Measurements from ENCODE around the gene IL24. TPM values are rescaled to one million over a fixed set of nuclear protein-coding genes. Genes with fewer than 3 reads are reported as not detected.

IL24 gene
- polyA plus RNA-seq, 2 of the 4 experiments (the other 2 are of a cell fraction), result 0.04 TPM; not detected in 1

DNA sequence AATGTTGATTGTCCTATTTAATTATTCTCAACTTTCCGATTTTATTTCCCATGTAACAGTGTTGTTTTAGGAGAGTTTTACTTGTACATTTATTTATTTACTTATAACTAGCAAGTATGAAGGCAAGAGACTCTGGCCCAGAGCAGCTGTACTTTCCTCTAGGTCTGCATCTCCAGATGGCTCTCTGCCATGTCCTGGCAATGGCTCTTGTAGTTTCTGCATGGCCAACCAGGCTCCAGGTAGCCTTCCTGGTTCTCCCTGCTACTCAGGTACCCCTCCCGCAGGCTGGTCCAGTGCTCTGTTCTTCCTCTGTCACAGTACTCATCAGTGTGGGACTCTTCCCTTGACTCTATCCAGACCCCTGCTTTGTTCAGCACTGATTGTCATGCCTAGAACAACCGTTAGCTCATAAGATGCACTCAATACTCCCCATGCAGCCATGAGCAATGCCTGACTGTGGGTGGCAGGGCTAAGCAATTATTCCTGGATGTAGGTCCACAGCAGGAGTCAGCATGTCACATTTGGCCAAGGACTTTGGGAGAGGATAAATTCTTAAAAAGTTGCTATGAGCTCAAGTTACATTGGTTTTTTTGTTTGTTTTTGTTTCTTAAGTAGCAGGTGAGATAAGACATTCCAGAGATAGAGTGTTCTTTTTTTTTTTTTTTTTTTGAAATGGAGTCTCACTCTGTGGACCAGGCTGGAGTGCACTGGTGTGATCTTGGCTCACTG lies 42.7 kb upstream of the IL24 start:
- WGBS (ENCODE audit: missing lambda C conversion rate), result 49% methylated on average over 3 of the region's 3 CpGs
- ChIA-PET POLR2A (no interaction called here), CTCF (interaction anchor here (1.7 to 2.6 kb wide), 3 partner anchors 10 to 127 kb away, joined by 7 to 11 read pairs (median 7); partner anchors contain the start of gene IL20)
- Histone ChIP-seq H3K4me2 (no peak overlapping the region), H3K4me1 (no peaks in the 10 kb centered on the region), H3K27ac (no peak overlapping the region), H3K4me3 (no peak overlapping the region), H3K9me3 (peaks cover 18% of the 10 kb centered on the region)
- TF ChIP-seq JUN (IDR thresholded peaks at IDR 0.05) (no peak), NPAS2 (CRISPR knock-in tag; IDR thresholded peaks at IDR 0.05; ENCODE audit: borderline replicate concordance) (no peak), PHF8 (IDR thresholded peaks at IDR 0.05; ENCODE audit: borderline replicate concordance, low read depth) (no peak), HOXB5 (CRISPR knock-in tag; IDR thresholded peaks at IDR 0.05) (no peak), ZFP36 (IDR thresholded peaks at IDR 0.05; ENCODE audit: borderline replicate concordance, partially characterized antibody) (no peak), ZSCAN20 (CRISPR knock-in tag; IDR thresholded peaks at IDR 0.05) (no peak), RNF2 (IDR thresholded peaks at IDR 0.05; ENCODE audit: borderline replicate concordance, low read depth) (no peak), EHMT2 (IDR thresholded peaks at IDR 0.05; ENCODE audit: low read depth) (no peak), ZNF302 (CRISPR knock-in tag; IDR thresholded peaks at IDR 0.05) (no peak), JUNB (IDR thresholded peaks at IDR 0.05) (no peak), SREBF2 (IDR thresholded peaks at IDR 0.05) (no peak), FOXS1 (CRISPR knock-in tag; IDR thresholded peaks at IDR 0.05) (no peak), KDM1A (IDR thresholded peaks at IDR 0.05; ENCODE audit: low read depth) (no peak), MAZ (IDR thresholded peaks at IDR 0.05; ENCODE audit: borderline replicate concordance, low read depth, low read length) (no peak), CHD2 (IDR thresholded peaks at IDR 0.05; ENCODE audit: low read length, partially characterized antibody) (no peak), POLR2A (IDR thresholded peaks at IDR 0.05; ENCODE audit: low read length) (no peak), FOSL2 (IDR thresholded peaks at IDR 0.05) (no peak), FOSL2 (CRISPR knock-in tag; IDR thresholded peaks at IDR 0.05) (no peak)
- TF ChIP-seq, protein P1, sequence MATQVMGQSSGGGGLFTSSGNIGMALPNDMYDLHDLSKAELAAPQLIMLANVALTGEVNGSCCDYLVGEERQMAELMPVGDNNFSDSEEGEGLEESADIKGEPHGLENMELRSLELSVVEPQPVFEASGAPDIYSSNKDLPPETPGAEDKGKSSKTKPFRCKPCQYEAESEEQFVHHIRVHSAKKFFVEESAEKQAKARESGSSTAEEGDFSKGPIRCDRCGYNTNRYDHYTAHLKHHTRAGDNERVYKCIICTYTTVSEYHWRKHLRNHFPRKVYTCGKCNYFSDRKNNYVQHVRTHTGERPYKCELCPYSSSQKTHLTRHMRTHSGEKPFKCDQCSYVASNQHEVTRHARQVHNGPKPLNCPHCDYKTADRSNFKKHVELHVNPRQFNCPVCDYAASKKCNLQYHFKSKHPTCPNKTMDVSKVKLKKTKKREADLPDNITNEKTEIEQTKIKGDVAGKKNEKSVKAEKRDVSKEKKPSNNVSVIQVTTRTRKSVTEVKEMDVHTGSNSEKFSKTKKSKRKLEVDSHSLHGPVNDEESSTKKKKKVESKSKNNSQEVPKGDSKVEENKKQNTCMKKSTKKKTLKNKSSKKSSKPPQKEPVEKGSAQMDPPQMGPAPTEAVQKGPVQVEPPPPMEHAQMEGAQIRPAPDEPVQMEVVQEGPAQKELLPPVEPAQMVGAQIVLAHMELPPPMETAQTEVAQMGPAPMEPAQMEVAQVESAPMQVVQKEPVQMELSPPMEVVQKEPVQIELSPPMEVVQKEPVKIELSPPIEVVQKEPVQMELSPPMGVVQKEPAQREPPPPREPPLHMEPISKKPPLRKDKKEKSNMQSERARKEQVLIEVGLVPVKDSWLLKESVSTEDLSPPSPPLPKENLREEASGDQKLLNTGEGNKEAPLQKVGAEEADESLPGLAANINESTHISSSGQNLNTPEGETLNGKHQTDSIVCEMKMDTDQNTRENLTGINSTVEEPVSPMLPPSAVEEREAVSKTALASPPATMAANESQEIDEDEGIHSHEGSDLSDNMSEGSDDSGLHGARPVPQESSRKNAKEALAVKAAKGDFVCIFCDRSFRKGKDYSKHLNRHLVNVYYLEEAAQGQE (IDR thresholded peaks at IDR 0.05), result no peak
- TF ChIP-seq, protein P2, sequence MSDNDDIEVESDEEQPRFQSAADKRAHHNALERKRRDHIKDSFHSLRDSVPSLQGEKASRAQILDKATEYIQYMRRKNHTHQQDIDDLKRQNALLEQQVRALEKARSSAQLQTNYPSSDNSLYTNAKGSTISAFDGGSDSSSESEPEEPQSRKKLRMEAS (IDR thresholded peaks at IDR 0.05), result no peak
- TF ChIP-seq, protein P3, sequence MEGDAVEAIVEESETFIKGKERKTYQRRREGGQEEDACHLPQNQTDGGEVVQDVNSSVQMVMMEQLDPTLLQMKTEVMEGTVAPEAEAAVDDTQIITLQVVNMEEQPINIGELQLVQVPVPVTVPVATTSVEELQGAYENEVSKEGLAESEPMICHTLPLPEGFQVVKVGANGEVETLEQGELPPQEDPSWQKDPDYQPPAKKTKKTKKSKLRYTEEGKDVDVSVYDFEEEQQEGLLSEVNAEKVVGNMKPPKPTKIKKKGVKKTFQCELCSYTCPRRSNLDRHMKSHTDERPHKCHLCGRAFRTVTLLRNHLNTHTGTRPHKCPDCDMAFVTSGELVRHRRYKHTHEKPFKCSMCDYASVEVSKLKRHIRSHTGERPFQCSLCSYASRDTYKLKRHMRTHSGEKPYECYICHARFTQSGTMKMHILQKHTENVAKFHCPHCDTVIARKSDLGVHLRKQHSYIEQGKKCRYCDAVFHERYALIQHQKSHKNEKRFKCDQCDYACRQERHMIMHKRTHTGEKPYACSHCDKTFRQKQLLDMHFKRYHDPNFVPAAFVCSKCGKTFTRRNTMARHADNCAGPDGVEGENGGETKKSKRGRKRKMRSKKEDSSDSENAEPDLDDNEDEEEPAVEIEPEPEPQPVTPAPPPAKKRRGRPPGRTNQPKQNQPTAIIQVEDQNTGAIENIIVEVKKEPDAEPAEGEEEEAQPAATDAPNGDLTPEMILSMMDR (IDR thresholded peaks at IDR 0.05), result no peak
- no peak for FAIRE-seq
- ATAC-seq, result no peak
- DNase-seq (ENCODE audit: low read depth in 1 of 2, low spot score in 1 of 2), result no peak

DNA sequence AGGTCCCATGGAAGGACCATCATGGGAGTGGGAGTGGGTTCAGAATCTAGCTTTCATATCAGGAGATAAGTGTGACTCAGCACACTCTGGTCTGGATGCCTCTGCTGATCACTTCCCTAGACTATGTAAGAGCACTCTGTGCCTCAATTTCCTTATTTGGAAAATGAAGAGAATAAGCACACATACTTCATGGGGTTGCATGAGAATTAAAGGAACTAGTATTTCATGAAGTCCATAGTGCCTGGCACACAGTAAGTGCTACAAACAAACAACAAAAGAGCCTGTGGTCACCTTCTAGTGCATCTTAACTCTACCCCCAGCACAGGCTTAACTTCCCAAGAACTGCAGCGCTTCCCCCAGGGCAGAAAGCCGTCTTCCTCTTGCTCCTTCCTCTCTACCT lies 41.4 kb upstream of the IL24 start:
- DNase-seq (ENCODE audit: low read depth in 1 of 2, low spot score in 1 of 2) (no peak), FAIRE-seq (no peak), ATAC-seq (no peak)
- H3K4me2 ChIP-seq, result no peak overlapping the region
- no peak for TF ChIP-seq CHD2 (IDR thresholded peaks at IDR 0.05; ENCODE audit: low read length, partially characterized antibody)
- peaks cover 18% of the 10 kb centered on the region for H3K9me3 ChIP-seq
- no peaks in the 10 kb centered on the region for H3K4me1 ChIP-seq
- no peak overlapping the region for H3K4me3 ChIP-seq
- CTCF ChIA-PET, result interaction anchor here (1.0 to 2.6 kb wide), 11 partner anchors 9 to 129 kb away, joined by 3 to 15 read pairs (median 4); partner anchors contain the start of gene IL20
- H3K27ac ChIP-seq, result no peak overlapping the region
- POLR2A ChIA-PET, result no interaction called here
- WGBS (ENCODE audit: missing lambda C conversion rate), result 33% methylated on average over 2 of the region's 2 CpGs
